OCI-LY7 (cell line): ENCODE measurements around the gene PARD6G. TPM values are rescaled to one million over a fixed set of nuclear protein-coding genes. Genes with fewer than 3 reads are reported as not detected.

Experiments
- BruUV-seq: library from RNA; stranded (reverse); fragments of 400-500 nt; replicated peaks from 2 replicates; lab custom pipeline; 2021; lab: Mats Ljungman, UMichigan
- CTCF ChIA-PET: fragments of 300-600 bp; sonication (Branson Sonifier 250); formaldehyde crosslinking; loops from one replicate; lab custom pipeline; 2022; ENCODE audit warnings: antibody characterized with exemption; ENCODE audit not compliant: unreplicated experiment; lab: Charles Lee
- POLR2A ChIA-PET: fragments of 300-600 bp; sonication (Branson Sonifier 250); formaldehyde crosslinking; loops from one replicate; lab custom pipeline; 2022; ENCODE audit warnings: antibody characterized with exemption; lab: Charles Lee
- DNase-seq: peaks from one replicate; pipeline ENCODE4 v3.0.0-alpha.2; 2015; ENCODE audit warnings: low spot score
- H2AFZ ChIP-seq: fragments of 200-600 bp; sonication (generic), shearing (Covaris generic); 2 replicates; pipeline ENCODE4 v1.6.1; 2014; ENCODE audit warnings: mild to moderate bottlenecking, antibody characterized with exemption, low read length, moderate library complexity
- H3K27ac ChIP-seq: fragments of 200-600 bp; sonication (generic); 2 replicates; pipeline ENCODE4 v1.5.1; 2014; ENCODE audit warnings: mixed run types, low read depth, mild to moderate bottlenecking, moderate library complexity, low read length, inconsistent platforms; ENCODE audit not compliant: poor library complexity, severe bottlenecking
- H3K36me3 ChIP-seq: fragments of 200-600 bp; sonication (generic); 2 replicates; pipeline ENCODE4 v1.6.1; 2014; ENCODE audit warnings: mild to moderate bottlenecking, antibody characterized with exemption, low read length, moderate library complexity, mixed read lengths; ENCODE audit not compliant: insufficient read depth
- H3K4me1 ChIP-seq: fragments of 200-600 bp; sonication (generic); 2 replicates; pipeline ENCODE4 v1.5.1; 2014; ENCODE audit warnings: mild to moderate bottlenecking, low read length; ENCODE audit not compliant: insufficient read depth, poor library complexity, severe bottlenecking
- H3K4me2 ChIP-seq: fragments of 200-600 bp; sonication (generic); 2 replicates; pipeline ENCODE4 v1.6.1; 2014; ENCODE audit warnings: mild to moderate bottlenecking, low read length
- H3K4me3 ChIP-seq: fragments of 200-600 bp; sonication (generic); 2 replicates; pipeline ENCODE4 v1.5.1; 2014; ENCODE audit warnings: mild to moderate bottlenecking, low read depth, low read length; ENCODE audit not compliant: poor library complexity, severe bottlenecking
- H3K79me2 ChIP-seq: fragments of 200-600 bp; sonication (generic); 2 replicates; pipeline ENCODE4 v1.6.1; 2016; ENCODE audit warnings: low read depth, mild to moderate bottlenecking, low read length, moderate library complexity, mixed read lengths; ENCODE audit not compliant: insufficient read depth
- H3K9me2 ChIP-seq: fragments of 200-600 bp; sonication (generic); 2 replicates; pipeline ENCODE4 v1.6.1; 2016; ENCODE audit warnings: mild to moderate bottlenecking, low read length, mixed read lengths; ENCODE audit not compliant: insufficient read depth
- H3K9me3 ChIP-seq: fragments of 200-600 bp; sonication (generic); 2 replicates; pipeline ENCODE4 v1.6.1; 2014; ENCODE audit warnings: mild to moderate bottlenecking, mixed run types, low read length, mixed read lengths
- H4K20me1 ChIP-seq: fragments of 200-600 bp; sonication (generic); 2 replicates; pipeline ENCODE4 v1.6.1; 2014; ENCODE audit warnings: mild to moderate bottlenecking, antibody characterized with exemption, low read length, moderate library complexity, mixed read lengths; ENCODE audit not compliant: insufficient read depth
- EZH2phosphoT487 ChIP-seq: fragments of 200-600 bp; sonication (generic); IDR thresholded peaks from 2 replicates; pipeline ENCODE4 v1.6.1; 2018; ENCODE audit warnings: low read depth, borderline replicate concordance, mild to moderate bottlenecking, mixed run types, antibody characterized with exemption, low read length, moderate library complexity, mixed read lengths
- intact Hi-C: fragments of 100-400 bp; cut with micrococcal nuclease; formaldehyde crosslinking; loops from one replicate; pipeline ENCODE4 v1.10.0; 2022; ENCODE audit not compliant: unreplicated experiment
- total RNA-seq, 2 experiments: library from RNA; depleted of rRNA in 1 of 2; stranded (reverse); fragments of >200 nt in 1 of 2; shearing (Covaris generic) in 1 of 2; gene quantifications; 2 replicates each; pipeline ENCODE4 v1.2.3, GENCODE V29; 2014 to 2022
- TF ChIP-seq, protein P1 (sequence below): fragments of 200-600 bp; sonication (generic); conservative IDR thresholded peaks from 2 replicates; pipeline ENCODE4 v1.5.1; 2014; ENCODE audit warnings: mild to moderate bottlenecking, antibody characterized with exemption, low read length, moderate library complexity, mixed read lengths

PARD6G gene
- total RNA-seq, 2 experiments from 2014 or later = 0.03 TPM; not detected in 1

DNA sequence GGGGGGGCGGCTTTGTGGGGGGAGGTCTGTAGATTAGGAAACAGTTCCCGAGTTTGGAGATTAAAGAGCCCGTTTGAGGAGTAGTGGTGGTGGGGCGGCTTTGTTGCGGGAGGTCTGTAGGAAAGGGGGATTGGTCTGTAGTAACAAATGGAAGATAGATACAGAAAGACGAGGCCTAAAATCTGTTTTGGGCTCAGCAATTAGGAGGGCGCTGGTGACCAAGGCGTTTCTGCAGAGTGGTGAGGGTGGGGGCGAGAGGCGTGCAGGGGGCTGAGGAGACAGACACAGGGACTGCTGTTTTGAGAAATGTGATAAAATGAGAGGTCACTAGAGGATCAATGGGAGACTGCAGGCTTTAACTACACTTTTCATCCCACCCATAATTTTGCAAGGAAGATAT lies 139.9 kb downstream of the PARD6G start:
- no peaks in the 10 kb centered on the region for H3K9me3 ChIP-seq
- TF ChIP-seq, protein P1, sequence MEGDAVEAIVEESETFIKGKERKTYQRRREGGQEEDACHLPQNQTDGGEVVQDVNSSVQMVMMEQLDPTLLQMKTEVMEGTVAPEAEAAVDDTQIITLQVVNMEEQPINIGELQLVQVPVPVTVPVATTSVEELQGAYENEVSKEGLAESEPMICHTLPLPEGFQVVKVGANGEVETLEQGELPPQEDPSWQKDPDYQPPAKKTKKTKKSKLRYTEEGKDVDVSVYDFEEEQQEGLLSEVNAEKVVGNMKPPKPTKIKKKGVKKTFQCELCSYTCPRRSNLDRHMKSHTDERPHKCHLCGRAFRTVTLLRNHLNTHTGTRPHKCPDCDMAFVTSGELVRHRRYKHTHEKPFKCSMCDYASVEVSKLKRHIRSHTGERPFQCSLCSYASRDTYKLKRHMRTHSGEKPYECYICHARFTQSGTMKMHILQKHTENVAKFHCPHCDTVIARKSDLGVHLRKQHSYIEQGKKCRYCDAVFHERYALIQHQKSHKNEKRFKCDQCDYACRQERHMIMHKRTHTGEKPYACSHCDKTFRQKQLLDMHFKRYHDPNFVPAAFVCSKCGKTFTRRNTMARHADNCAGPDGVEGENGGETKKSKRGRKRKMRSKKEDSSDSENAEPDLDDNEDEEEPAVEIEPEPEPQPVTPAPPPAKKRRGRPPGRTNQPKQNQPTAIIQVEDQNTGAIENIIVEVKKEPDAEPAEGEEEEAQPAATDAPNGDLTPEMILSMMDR = no peak
- TF ChIP-seq EZH2phosphoT487 = no peak
- H4K20me1 ChIP-seq = peaks cover 11% of the 10 kb centered on the region
- intact Hi-C loops = loop anchor here (5.0 kb wide), 1 partner anchor 75 kb away; the partner anchor contains the start of gene RBFA
- BruUV-seq = no TSS peak
- no peaks in the 10 kb centered on the region for H3K9me2 ChIP-seq
- no peak overlapping the region for H3K4me3 ChIP-seq
- DNase-seq = no peak
- H3K4me1 ChIP-seq = peaks cover 23% of the 10 kb centered on the region
- H3K79me2 ChIP-seq = peaks cover 28% of the 10 kb centered on the region
- H3K36me3 ChIP-seq = peaks cover 20% of the 10 kb centered on the region
- ChIA-PET CTCF (no interaction called here), POLR2A (no interaction called here)
- H2AFZ ChIP-seq = no peak overlapping the region
- no peak overlapping the region for H3K4me2 ChIP-seq
- H3K27ac ChIP-seq = no peak overlapping the region

Other genes starting within 250 kb of the PARD6G start
- 20.4 and 25.9 TPM in 2 replicates for gene RBFA, start 213.1 kb downstream of the PARD6G start, total RNA-seq (2014; rRNA removed; shearing (Covaris generic))
- 28.1 and 28.3 TPM in 2 replicates for gene RBFA, start 213.1 kb downstream of the PARD6G start, total RNA-seq (2022)
- gene ADNP2, start 138.3 kb downstream of the PARD6G start, total RNA-seq (2014; rRNA removed; shearing (Covaris generic)) = 10.2 and 14.0 TPM in 2 replicates
- 14.9 and 16.2 TPM in 2 replicates for gene ADNP2, start 138.3 kb downstream of the PARD6G start, total RNA-seq (2022)